AG04449 (cell line): ENCODE measurements around the gene BCAP29.
"Not testable (repeated sequence)": the region's sequence is repeated elsewhere in the genome, so short reads cannot be mapped to it uniquely, and the experiment has no call there.

Experiments
- CTCF ChIA-PET: fragments of 350-600 bp; formaldehyde crosslinking; extraction: SDS; loops from one replicate; lab custom pipeline; 2021; ENCODE audit warnings: antibody characterized with exemption; lab: Yijun Ruan, JAX
- POLR2A ChIA-PET: fragments of 400-600, 350-600 bp; formaldehyde crosslinking; extraction: SDS; loops from one replicate; lab custom pipeline; 2020; ENCODE audit warnings: antibody characterized with exemption, inconsistent platforms; lab: Yijun Ruan, JAX
- DNase-seq: peaks from one replicate; pipeline ENCODE4 v3.0.0-alpha.2; 2010; ENCODE audit warnings: low read depth, low spot score
- H3K4me3 ChIP-seq: 2 replicates; pipeline ENCODE4 v1.5.1; 2011; ENCODE audit warnings: low read depth, mild to moderate bottlenecking, control low read depth, low read length
- CTCF ChIP-seq: IDR thresholded peaks from one replicate; pipeline ENCODE4 v1.5.1; 2011; ENCODE audit warnings: mild to moderate bottlenecking, moderate library complexity, low read length, control low read depth, inconsistent platforms; ENCODE audit not compliant: insufficient read depth; ENCODE audit errors: missing control alignments

Gene BCAP29

GRCh38 chr7:107627002-107627401 lies 47.0 kb downstream of the BCAP29 start:
- H3K4me3 ChIP-seq, result no peak overlapping the region
- CTCF ChIA-PET, result interaction anchor here (0.7 kb wide), 1 partner anchor 100 kb away, joined by 3 read pairs; no protein-coding TSS in a partner anchor
- POLR2A ChIA-PET, result no interaction called here
- no peak for TF ChIP-seq CTCF
- DNase-seq, result no peak

DNA sequence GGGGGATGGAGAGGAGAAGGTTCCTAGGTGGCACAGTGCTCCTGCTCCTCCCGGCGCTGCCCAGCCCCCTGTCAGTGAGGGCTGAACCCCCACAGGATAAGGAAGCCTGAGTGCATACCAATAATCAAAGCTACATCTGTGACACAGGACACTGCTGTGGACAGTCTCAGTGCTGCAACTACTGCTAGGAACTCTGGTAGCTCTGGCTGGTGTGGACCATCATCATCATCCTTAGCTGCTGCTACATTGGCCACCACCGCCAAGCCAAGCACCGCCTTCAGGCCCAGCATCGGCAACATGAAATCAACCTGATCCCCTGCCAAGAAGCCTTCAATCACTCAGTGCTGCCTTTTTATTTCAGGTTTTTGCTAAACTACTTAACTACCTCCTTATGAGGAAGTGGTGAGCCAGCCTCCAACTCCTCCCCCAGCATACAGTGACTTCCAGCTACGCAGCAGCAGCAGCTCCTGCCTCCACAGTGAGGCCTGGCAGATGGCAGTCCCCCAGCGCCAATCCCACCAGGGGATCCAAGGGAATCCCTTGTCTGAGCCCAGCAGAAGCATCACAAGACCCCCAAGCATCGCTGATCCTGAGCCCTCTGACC lies 48.5 kb downstream of the BCAP29 start:
- ChIA-PET CTCF (no interaction called here), POLR2A (no interaction called here)
- no peak for TF ChIP-seq CTCF
- DNase-seq, result no peak
- no peak overlapping the region for H3K4me3 ChIP-seq

DNA sequence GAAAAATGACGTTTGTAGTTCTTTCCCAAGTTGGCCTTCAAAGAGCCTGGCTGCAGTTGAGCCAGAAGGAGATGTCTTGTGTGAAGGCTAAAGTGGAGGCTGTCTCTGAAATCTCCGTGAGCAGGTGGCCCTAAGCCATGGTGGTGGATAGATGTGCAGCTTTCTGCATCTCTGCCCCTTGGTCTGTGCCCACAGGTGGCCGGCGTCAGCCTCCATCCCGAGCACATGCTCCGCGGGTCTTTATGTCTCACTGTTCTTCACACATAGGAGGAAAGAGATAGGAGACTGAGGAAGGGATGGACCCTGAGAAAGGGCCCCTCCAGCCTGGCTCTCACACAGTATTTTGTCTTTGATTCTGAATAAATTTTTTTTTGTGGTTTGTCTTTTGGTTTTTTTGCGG lies 50.3 kb downstream of the BCAP29 start:
- ChIA-PET CTCF (no interaction called here), POLR2A (no interaction called here)
- TF ChIP-seq CTCF, result no peak

DNA sequence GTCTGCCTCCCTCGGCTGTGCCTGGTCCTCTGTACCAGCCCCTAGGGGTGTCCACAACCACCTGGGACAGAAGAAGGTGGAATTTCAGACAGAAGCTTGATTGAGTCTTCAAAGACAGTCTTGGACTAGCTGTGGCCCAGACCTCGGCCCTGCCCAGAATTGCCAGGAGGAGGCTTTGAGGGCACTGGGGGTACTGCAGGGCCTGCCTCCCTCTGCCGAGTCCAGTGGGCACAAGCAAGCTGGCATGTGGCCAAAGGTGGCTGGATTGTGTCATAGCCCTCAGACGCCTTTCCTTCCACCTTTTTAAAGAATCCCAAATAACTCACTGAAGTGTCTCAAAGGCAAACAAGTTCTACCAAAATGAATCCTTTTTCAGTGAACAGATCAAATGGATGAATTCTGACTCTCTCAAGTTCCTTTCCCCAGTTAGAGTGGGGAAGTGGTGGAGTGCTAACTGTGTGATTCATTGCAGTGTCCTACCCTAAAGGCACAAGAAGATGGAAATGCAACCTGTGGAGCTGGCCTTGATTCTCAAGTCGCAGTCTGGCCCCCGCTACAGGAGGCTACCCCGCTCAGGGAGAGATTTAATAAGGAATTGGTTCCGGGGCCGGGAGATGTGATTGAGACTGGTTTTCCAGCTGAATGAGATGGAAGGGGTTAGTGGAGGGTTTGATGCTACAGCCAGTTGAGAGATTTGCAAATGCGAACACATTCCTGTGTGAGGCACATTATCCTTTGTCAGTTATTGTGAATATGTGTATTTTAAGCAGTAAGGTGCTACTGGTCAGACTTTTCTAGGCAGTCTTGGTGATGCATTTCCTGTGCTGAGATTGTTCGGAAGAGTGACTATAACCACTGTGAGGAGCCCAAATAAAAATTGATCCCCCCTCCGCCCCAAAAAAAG lies 51.8 kb downstream of the BCAP29 start:
- TF ChIP-seq CTCF, result no peak
- POLR2A ChIA-PET, result no interaction called here
- CTCF ChIA-PET, result no interaction called here

More for the DNA sequence above, 50.3 kb downstream of the BCAP29 start:
- no peak overlapping the region for H3K4me3 ChIP-seq
- DNase-seq, result no peak

GRCh38 chr7:107632492-107632865 lies 52.4 kb downstream of the BCAP29 start:
- TF ChIP-seq CTCF, result no peak
- no peak overlapping the region for H3K4me3 ChIP-seq
- ChIA-PET CTCF (no interaction called here), POLR2A (no interaction called here)
- no peak for DNase-seq

More for the DNA sequence above, 51.8 kb downstream of the BCAP29 start:
- no peak overlapping the region for H3K4me3 ChIP-seq
- no peak for DNase-seq

DNA sequence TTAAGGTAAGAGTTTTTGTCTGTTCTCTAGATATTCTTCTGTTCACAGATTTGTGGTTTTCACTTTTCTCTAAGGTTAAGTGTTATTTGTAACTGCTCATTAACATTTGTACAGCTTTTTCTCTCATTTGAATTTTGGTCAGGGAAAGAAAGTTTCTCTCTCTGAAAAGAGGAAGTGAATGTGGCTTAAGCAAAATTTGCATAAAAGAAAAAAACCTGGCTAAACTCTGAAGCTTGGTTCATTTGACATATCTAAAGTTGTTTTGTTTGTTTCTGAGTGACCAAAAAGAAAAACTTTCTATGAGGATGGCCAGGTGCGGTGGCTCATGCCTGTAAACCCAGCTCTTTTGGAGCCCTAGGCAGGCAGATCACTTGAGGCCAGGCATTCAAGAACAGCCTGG lies 58.5 kb downstream of the BCAP29 start:
- no peak for TF ChIP-seq CTCF
- POLR2A ChIA-PET, result no interaction called here
- CTCF ChIA-PET, result interaction anchor here (0.8 to 1.0 kb wide), 2 partner anchors 18 to 19 kb away, joined by 3 read pairs; no protein-coding TSS in a partner anchor
- H3K4me3 ChIP-seq, result no peak overlapping the region
- no peak for DNase-seq

- POLR2A ChIA-PET, H3K4me3 ChIP-seq, DNase-seq: not testable (repeated sequence)
- CTCF ChIA-PET, result interaction anchor here (0.8 to 1.0 kb wide), 2 partner anchors 18 to 19 kb away, joined by 3 read pairs; no protein-coding TSS in a partner anchor
Observed at GRCh38 chr7:107639070-107639469, 59.0 kb downstream of the BCAP29 start.
